Endothelial cell of hepatic sinusoid (primary cell): ENCODE results near the gene ATG4A.

ENCODE experiments used
- in situ Hi-C: cut with HindIII; loops from 2 replicates; pipeline ENCODE4 v1.10.0; 2017; ENCODE audit warnings: low sequenced_read_pairs

The ATG4A gene

GRCh38 chrX:108167211-108167872, 75.8 kb downstream of the ATG4A start:
- in situ Hi-C loops = no loop called here

- in situ Hi-C loops = no loop called here
These were observed 77.6 kb downstream of the ATG4A start for GRCh38 chrX:108168961-108169740.

GRCh38 chrX:108169768-108170167, 78.2 kb downstream of the ATG4A start:
- in situ Hi-C loops = no loop called here

- in situ Hi-C loops = no loop called here
These were observed 80.1 kb downstream of the ATG4A start for GRCh38 chrX:108171671-108172070.

- in situ Hi-C loops = no loop called here
These were observed 82.3 kb downstream of the ATG4A start for GRCh38 chrX:108173874-108174273.

- in situ Hi-C loops = no loop called here
These were observed 86.0 kb downstream of the ATG4A start for GRCh38 chrX:108177351-108178142.

- in situ Hi-C loops = no loop called here
These were observed 86.5 kb downstream of the ATG4A start for GRCh38 chrX:108178143-108178498.

- in situ Hi-C loops = no loop called here
These were observed 95.2 kb downstream of the ATG4A start for GRCh38 chrX:108186811-108187210.

GRCh38 chrX:108198420-108198819, 106.8 kb downstream of the ATG4A start:
- in situ Hi-C loops = no loop called here

- in situ Hi-C loops = no loop called here
These were observed 107.5 kb downstream of the ATG4A start for GRCh38 chrX:108199041-108199440.

- in situ Hi-C loops = no loop called here
These were observed 108.1 kb downstream of the ATG4A start for GRCh38 chrX:108199691-108200090.

GRCh38 chrX:108203540-108203939, 112.0 kb downstream of the ATG4A start:
- in situ Hi-C loops = no loop called here
